Esophagus (tissue), 2 donors: Measurements from ENCODE around the gene DMD. TPM values are rescaled to one million over a fixed set of nuclear protein-coding genes. Genes with fewer than 3 reads are reported as not detected.

Experiments used
- H3K27ac ChIP-seq, 2 donors: one replicate each; pipeline ENCODE4 v1.5.1; 2013; ENCODE audit warnings: low read depth in 2 of 2, mild to moderate bottlenecking in 2 of 2, inconsistent platforms in 1 of 2, low read length in 1 of 2, moderate library complexity in 1 of 2
- H3K27me3 ChIP-seq, 2 donors: one replicate each; pipeline ENCODE4 v1.6.1; 2013; ENCODE audit warnings: low read length in 2 of 2, control low read depth in 1 of 2, mild to moderate bottlenecking in 1 of 2; ENCODE audit not compliant: insufficient read depth in 2 of 2, control insufficient read depth in 1 of 2
- H3K36me3 ChIP-seq, 2 donors: one replicate each; pipeline ENCODE4 v1.6.1; 2013; ENCODE audit warnings: low read length in 1 of 2; ENCODE audit not compliant: control insufficient read depth in 2 of 2, insufficient read depth in 2 of 2
- H3K4me1 ChIP-seq, 2 donors: one replicate each; pipeline ENCODE4 v1.6.1; 2013; ENCODE audit warnings: low read length in 1 of 2; ENCODE audit not compliant: control insufficient read depth in 2 of 2, insufficient read depth in 2 of 2
- H3K4me3 ChIP-seq, 2 donors: one replicate each; pipeline ENCODE4 v1.5.1; 2013; ENCODE audit warnings: low read length in 2 of 2, mild to moderate bottlenecking in 2 of 2, low read depth in 1 of 2, moderate library complexity in 1 of 2
- H3K9me3 ChIP-seq, 2 donors: one replicate each; pipeline ENCODE4 v1.6.1; 2013; ENCODE audit warnings: mild to moderate bottlenecking in 2 of 2, low read depth in 1 of 2, low read length in 1 of 2, moderate library complexity in 1 of 2; ENCODE audit not compliant: control insufficient read depth in 2 of 2, insufficient read depth in 1 of 2
- WGBS, 2 donors: extraction: QIAGEN DNeasy Blood & Tissue Kit; methylation state at CpG; one replicate each; pipeline ENCODE4 v1.1.7; 2013; 5-methylcytosine and 5-hydroxymethylcytosine counted together
- polyA plus RNA-seq, 2 donors: library from polyadenylated mRNA; stranded (reverse); fragments of 200-250 nt; gene quantifications; one replicate each; pipeline ENCODE4 v1.2.3, GENCODE V29; 2013
- donor health status: healthy with polysubstance abuse.
- donor health status: Bipolar disorder and iron deficiency.

The DMD gene
- polyA plus RNA-seq, 2 donors, result 2.4 to 3.6 TPM

GRCh38 chrX:31227250-31227649 is 1984.1 kb downstream of the DMD start:
- Histone ChIP-seq H3K4me1 (no peaks in the 10 kb centered on the region), H3K27me3 (no peaks in the 10 kb centered on the region), H3K27ac (no peak overlapping the region), H3K36me3 (no peaks in the 10 kb centered on the region), H3K4me3 (no peak overlapping the region), H3K9me3 (no peaks in the 10 kb centered on the region)
- 73 to 80% methylated on average over 2 of the region's 2 CpGs for WGBS, 2 donors

DNA sequence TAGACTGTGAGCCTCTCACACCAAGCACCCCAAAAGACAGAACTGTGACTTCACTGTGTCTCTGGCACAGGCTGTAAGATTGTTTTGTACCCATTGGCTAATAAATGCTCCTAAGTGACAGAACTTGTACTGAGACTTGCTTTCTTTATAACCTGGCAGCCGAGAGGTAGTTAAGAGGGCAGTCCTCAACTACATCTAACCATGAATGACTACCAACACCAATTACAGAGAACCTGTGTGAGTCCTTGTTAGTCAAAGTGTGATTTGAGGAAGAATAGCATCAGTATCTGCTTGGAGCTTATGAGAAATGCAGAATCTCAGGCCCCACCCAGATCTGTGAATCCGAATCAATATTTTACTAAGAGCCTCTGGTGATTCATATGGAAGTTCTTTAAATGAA is 1985.5 kb downstream of the DMD start:
- H3K4me1 ChIP-seq, result no peaks in the 10 kb centered on the region
- no peaks in the 10 kb centered on the region for H3K27me3 ChIP-seq
- no peaks in the 10 kb centered on the region for H3K9me3 ChIP-seq
- no peak overlapping the region for H3K27ac ChIP-seq
- H3K36me3 ChIP-seq, result no peaks in the 10 kb centered on the region
- WGBS, 2 donors, result 83 to 96% methylated on average over 2 of the region's 2 CpGs
- H3K4me3 ChIP-seq, result no peak overlapping the region

DNA sequence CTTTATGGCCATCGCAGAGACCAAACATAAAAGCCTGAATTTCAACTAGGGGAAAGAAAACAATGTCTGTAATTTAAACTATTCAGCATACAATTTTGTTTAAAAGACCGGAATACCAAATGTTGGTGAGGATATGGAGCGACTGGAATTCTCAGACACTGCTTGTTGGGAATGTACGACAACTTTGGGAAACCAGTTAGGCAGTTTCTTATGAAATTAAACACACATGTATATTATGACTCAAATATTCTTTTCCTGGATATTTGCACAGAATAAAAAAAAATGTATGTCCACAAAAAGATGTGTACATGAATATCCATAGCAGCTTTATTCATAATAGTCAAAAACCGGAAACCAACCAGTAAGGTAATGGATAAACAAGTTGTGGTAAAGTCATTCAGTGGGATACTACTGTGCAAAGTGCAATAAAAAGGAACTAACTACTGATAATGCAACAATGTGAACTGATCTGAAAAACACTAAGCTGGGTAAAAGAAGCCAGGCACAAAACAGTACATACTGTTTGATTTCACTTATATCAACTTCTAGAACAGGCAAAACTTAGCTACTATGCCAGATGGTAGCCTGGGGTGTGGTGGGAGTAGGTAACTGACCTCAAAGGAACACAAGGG is 1986.9 kb downstream of the DMD start:
- no peaks in the 10 kb centered on the region for H3K4me1 ChIP-seq
- H3K9me3 ChIP-seq, result no peaks in the 10 kb centered on the region
- WGBS, 2 donors, result 75 to 81% methylated on average over 5 of the region's 5 CpGs
- no peaks in the 10 kb centered on the region for H3K27me3 ChIP-seq
- no peak overlapping the region for H3K4me3 ChIP-seq
- H3K36me3 ChIP-seq, result no peaks in the 10 kb centered on the region
- no peak overlapping the region for H3K27ac ChIP-seq

- Histone ChIP-seq H3K27ac (no peak overlapping the region), H3K36me3 (no peaks in the 10 kb centered on the region), H3K4me3 (no peak overlapping the region), H3K9me3 (no peaks in the 10 kb centered on the region), H3K4me1 (no peaks in the 10 kb centered on the region), H3K27me3 (no peaks in the 10 kb centered on the region)
- WGBS, 2 donors, result 46 to 48% methylated on average over 3 of the region's 3 CpGs
Observed at GRCh38 chrX:31223817-31224216, 1987.5 kb downstream of the DMD start.

GRCh38 chrX:31222946-31223345 is 1988.4 kb downstream of the DMD start:
- 79 to 88% methylated on average over 6 of the region's 6 CpGs for WGBS, 2 donors
- H3K4me3 ChIP-seq, result no peak overlapping the region
- no peak overlapping the region for H3K27ac ChIP-seq
- H3K36me3 ChIP-seq, result no peaks in the 10 kb centered on the region
- H3K4me1 ChIP-seq, result no peaks in the 10 kb centered on the region
- no peaks in the 10 kb centered on the region for H3K27me3 ChIP-seq
- H3K9me3 ChIP-seq, result no peaks in the 10 kb centered on the region

- no peaks in the 10 kb centered on the region for H3K36me3 ChIP-seq
- H3K27ac ChIP-seq, result no peak overlapping the region
- no peaks in the 10 kb centered on the region for H3K9me3 ChIP-seq
- no peaks in the 10 kb centered on the region for H3K4me1 ChIP-seq
- H3K4me3 ChIP-seq, result no peak overlapping the region
- H3K27me3 ChIP-seq, result no peaks in the 10 kb centered on the region
- 50 to 58% methylated on average over 6 of the region's 6 CpGs for WGBS, 2 donors
Observed at GRCh38 chrX:31219174-31219573, 1992.2 kb downstream of the DMD start.

DNA sequence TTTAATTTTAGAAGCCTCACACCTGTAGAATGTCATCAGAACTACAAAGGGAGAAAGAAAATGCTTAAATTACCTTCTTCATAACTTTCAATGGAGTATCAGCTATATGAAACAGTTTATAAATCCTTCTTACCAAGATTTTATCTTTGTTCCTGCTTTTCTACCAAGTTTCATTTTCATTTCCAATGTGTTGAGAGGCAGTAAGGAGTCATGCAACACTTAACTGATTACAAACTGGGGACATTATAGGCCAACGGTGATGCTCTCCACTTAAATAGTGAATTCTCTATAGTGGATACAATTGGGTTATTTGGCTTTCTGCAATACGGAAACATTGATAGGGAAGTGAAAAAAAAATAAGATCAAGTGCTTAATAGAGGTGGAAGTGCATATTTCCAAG is 1994.3 kb downstream of the DMD start:
- Histone ChIP-seq H3K27me3 (no peaks in the 10 kb centered on the region), H3K36me3 (no peaks in the 10 kb centered on the region), H3K4me3 (no peak overlapping the region), H3K4me1 (no peaks in the 10 kb centered on the region), H3K9me3 (no peaks in the 10 kb centered on the region), H3K27ac (no peak overlapping the region)
- WGBS, 2 donors, result 33 to 42% methylated on average over 2 of the region's 2 CpGs

GRCh38 chrX:31215277-31215815 is 1996.0 kb downstream of the DMD start:
- no peak overlapping the region for H3K27ac ChIP-seq
- no peaks in the 10 kb centered on the region for H3K27me3 ChIP-seq
- H3K36me3 ChIP-seq, result no peaks in the 10 kb centered on the region
- H3K9me3 ChIP-seq, result no peaks in the 10 kb centered on the region
- 74 to 75% methylated on average over 7 of the region's 7 CpGs for WGBS, 2 donors
- H3K4me1 ChIP-seq, result no peaks in the 10 kb centered on the region
- no peak overlapping the region for H3K4me3 ChIP-seq

DNA sequence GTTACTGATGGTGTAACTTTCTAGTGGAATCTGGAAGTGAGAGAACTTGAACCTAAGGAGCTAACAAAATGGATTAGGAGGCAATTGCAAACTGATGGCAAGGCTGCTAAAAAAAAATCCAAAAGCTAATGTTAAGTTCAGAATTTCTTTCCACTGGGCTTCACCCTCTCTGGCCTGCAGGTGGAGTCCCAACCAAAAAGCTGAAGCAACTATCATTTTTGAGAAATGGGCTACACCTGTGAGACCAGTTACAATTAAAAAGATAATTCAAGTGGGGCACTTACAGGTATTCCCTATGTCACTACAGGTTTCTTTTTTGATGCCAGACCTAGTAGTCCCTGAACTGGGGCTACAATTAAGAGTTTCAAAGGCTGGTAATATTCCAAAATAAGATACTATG is 1997.4 kb downstream of the DMD start:
- H3K27me3 ChIP-seq, result no peaks in the 10 kb centered on the region
- no peak overlapping the region for H3K27ac ChIP-seq
- H3K36me3 ChIP-seq, result no peaks in the 10 kb centered on the region
- H3K9me3 ChIP-seq, result no peaks in the 10 kb centered on the region
- H3K4me1 ChIP-seq, result no peaks in the 10 kb centered on the region
- no peak overlapping the region for H3K4me3 ChIP-seq
